ENCODE data around the gene REC8.

Gene REC8

DNA sequence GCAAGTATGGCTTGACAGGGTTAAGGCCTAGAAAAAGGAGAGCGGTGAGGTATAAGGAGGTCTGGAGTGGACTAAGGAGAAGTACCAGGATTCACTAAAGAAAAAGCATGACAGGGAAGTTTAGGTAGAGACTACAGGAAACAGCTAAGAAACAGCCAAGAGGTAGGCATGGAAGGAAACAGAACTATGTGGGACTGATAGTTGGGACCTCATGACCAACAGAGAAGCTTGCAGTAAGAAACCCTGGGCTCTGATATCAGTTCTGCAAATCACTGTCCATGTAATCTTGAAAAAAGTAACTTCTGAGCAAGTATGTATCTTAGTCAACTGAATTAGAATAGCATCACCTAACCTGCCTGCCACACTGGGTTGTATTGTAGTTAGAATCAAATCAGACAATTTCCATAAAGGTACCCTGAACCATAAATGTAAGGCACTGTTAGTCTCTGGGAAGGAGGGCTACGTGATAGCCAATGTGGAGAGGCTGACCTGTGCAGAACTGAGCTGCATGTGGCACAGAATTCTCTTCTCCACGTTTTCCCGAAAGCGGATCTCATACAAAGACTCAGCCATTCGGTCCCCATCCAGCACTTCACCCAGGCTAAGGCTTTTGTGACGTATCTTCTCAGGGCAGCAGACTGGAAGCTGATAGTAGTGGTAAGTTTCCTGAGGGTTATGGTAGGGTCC, 22.4 kb downstream of the REC8 start:
- Histone ChIP-seq H3K4me3 (ENCODE audit: low read depth in 1 of 2, low read length in 1 of 2) (peak overlapping the region; percentile 93 to 97), H3K27ac (peak overlapping the region; percentile 97), H3K4me1 (ENCODE audit: control insufficient read depth in 1 of 2, insufficient read depth in 1 of 2, low read depth in 1 of 2, low read length in 1 of 2) (peaks cover 31 to 36% of the 10 kb centered on the region in 2 experiments), H3K27me3 (no peaks in the 10 kb centered on the region), H3K9me3 (no peaks in the 10 kb centered on the region), H3K36me3 (peaks cover 18% of the 10 kb centered on the region)
- TF ChIP-seq, protein P1, sequence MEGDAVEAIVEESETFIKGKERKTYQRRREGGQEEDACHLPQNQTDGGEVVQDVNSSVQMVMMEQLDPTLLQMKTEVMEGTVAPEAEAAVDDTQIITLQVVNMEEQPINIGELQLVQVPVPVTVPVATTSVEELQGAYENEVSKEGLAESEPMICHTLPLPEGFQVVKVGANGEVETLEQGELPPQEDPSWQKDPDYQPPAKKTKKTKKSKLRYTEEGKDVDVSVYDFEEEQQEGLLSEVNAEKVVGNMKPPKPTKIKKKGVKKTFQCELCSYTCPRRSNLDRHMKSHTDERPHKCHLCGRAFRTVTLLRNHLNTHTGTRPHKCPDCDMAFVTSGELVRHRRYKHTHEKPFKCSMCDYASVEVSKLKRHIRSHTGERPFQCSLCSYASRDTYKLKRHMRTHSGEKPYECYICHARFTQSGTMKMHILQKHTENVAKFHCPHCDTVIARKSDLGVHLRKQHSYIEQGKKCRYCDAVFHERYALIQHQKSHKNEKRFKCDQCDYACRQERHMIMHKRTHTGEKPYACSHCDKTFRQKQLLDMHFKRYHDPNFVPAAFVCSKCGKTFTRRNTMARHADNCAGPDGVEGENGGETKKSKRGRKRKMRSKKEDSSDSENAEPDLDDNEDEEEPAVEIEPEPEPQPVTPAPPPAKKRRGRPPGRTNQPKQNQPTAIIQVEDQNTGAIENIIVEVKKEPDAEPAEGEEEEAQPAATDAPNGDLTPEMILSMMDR (IDR thresholded peaks at IDR 0.05): no peak

DNA sequence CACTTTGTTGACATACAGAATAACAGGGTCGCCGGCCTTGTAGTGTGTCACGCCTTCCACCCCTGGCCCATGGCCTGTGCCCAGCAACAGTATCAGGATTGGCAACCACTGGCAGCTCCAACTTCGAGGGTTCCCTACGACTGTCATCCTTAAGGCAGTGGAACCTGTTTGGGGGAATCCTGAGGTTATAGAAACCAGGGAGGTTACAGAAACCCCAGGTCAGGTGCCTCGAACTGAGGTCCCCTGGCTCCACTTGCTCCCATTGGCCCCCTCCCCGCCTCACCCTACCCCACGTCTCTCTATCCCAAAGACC, 22.9 kb downstream of the REC8 start:
- Histone ChIP-seq H3K36me3 (peaks cover 18% of the 10 kb centered on the region), H3K27me3 (no peaks in the 10 kb centered on the region), H3K4me3 (ENCODE audit: low read depth in 1 of 2, low read length in 1 of 2) (peak overlapping the region; percentile 93 to 97), H3K9me3 (no peaks in the 10 kb centered on the region), H3K4me1 (ENCODE audit: control insufficient read depth in 1 of 2, insufficient read depth in 1 of 2, low read depth in 1 of 2, low read length in 1 of 2) (peaks cover 30 to 36% of the 10 kb centered on the region in 2 experiments), H3K27ac (peak overlapping the region; percentile 97)
- TF ChIP-seq, protein P1 (IDR thresholded peaks at IDR 0.05): no peak

DNA sequence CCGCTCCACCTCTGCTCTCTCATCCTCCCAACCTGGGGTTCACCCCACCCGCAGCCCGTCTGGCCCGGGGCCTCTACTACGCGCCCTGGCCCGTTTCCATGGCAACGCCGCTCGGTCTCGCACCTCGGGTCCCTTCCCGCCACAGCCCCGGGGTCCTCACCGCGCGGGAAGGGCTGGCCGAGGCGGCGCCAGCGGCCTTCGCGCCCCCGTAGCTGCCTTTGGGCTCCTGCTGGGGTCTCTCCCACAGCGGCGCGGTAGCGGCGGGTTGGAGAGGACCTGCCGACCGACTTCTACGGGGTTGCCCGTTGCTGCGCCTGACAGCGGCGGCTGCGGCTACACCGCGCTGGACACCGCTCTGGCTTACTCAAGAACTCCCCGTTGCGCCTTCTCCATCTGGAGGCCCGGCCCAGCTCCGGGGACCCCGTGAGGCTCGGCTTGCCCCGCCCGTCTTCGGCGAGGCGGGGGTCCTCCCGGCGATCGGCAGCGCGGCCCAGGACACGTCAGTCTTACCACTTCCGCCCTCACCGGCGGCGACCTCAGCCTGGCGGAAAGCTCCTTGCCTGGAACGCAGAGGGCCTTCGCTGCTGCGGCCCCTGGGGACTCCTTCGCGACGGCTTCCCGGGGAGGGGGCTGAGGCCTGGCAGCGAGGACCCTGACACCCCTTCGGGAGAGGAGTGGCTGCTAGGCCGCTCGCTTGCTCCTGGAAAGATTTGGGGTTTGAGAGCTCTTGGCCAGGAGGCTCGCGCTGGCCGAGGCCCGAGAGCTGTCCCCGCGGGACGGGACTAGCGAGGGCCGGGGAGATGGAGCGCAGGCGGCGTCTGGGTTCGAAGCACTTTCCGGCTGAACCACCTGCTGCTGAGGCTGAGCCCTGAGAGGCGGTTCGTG, 23.5 kb downstream of the REC8 start, which contains the start of gene TM9SF1:
TSS of gene TM9SF1 (minus strand) at position 256 of the 885 bp plus-strand sequence. CDS start 422 bp downstream, outside the sequence.
- no peaks in the 10 kb centered on the region for H3K27me3 ChIP-seq
- H3K4me3 ChIP-seq (ENCODE audit: low read depth in 1 of 2, low read length in 1 of 2): peak within 1 kb of the TSS; percentile 93 to 97
- H3K36me3 ChIP-seq: peaks cover 13% of the 10 kb centered on the region
- H3K9me3 ChIP-seq: no peaks in the 10 kb centered on the region
- TF ChIP-seq, protein P1 (IDR thresholded peaks at IDR 0.05): peak; percentile 30
- H3K27ac ChIP-seq: peak within 1 kb of the TSS; percentile 97
- H3K4me1 ChIP-seq (ENCODE audit: control insufficient read depth in 1 of 2, insufficient read depth in 1 of 2, low read depth in 1 of 2, low read length in 1 of 2): peaks cover 30 to 36% of the 10 kb centered on the region in 2 experiments

DNA sequence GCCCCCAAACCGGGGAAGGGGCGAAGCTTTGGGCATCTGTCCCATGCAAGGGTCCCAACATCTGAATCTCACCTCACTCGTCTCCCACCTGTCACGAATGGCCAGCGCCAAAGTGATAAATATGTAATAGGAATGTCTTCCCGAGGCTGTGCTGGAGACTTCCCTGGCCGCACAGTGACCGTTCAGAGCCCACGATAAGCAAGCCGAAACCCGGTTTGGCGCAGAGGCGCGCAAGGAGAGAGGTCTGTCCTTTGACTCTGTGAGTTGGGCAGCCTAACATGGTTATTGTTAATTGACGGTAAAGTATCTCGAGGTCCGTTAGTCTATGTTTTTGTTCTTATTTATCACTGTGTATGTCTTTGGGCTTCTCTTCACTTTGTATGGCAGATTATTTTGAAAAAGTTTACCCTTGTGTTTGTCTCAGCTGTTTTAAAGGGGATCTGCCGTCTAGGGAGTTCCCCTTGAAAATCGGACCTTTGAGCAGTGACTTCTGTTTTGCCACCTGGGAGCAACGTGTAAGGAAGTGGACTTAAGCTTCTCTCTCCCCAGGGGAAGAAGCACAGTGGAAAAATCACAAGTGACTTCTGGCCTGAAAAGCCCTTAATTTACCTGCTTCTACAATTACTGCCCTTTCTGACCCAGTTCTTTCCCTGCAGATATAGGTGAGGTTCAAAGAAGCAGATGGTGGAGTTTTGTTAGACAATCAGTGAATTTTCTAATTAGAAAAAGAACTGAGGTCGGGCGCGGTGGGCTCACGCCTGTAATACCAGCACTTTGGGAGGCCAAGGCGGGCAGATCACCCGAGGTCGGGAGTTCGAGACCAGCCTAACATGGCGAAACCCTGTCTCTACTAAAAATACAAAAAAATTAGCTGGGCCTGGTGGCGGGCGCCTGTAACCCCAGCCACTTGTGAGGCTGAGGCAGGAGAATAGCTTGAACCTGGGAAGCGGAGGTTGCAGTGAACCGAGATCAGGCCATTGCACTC, 24.5 kb downstream of the REC8 start:
- Histone ChIP-seq H3K9me3 (no peaks in the 10 kb centered on the region), H3K27me3 (no peaks in the 10 kb centered on the region), H3K27ac (peak overlapping the region; percentile 97), H3K4me3 (ENCODE audit: low read depth in 1 of 2, low read length in 1 of 2) (peak overlapping the region; percentile 93 to 97), H3K36me3 (peaks cover 17% of the 10 kb centered on the region), H3K4me1 (ENCODE audit: control insufficient read depth in 1 of 2, insufficient read depth in 1 of 2, low read depth in 1 of 2, low read length in 1 of 2) (peaks cover 30 to 36% of the 10 kb centered on the region in 2 experiments)
- TF ChIP-seq, protein P1 (IDR thresholded peaks at IDR 0.05): no peak

DNA sequence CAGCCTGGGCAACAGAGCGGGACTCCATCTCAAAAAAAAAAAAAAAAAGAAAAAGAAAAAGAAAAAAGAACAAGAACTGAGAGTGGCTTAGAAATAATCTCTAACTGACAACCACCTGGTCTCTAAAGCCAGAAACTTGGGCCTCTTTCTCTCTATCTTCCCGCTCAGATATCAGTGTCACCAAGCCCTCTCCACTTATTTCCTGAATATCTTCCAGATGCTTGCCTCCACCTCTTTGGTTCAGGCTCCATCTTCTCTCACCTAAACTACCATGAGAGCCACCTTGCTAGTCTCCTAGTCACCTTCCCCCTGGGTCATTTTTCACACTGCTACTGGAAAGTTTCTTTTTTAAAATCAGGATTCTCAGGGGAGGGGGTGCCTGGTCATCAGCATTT, 25.2 kb downstream of the REC8 start:
- H3K4me3 ChIP-seq (ENCODE audit: low read depth in 1 of 2, low read length in 1 of 2): peak overlapping the region in 1 of 2 experiments; percentile 93
- H3K9me3 ChIP-seq: no peaks in the 10 kb centered on the region
- TF ChIP-seq, protein P1 (IDR thresholded peaks at IDR 0.05): no peak
- H3K4me1 ChIP-seq (ENCODE audit: control insufficient read depth in 1 of 2, insufficient read depth in 1 of 2, low read depth in 1 of 2, low read length in 1 of 2): peaks cover 30 to 36% of the 10 kb centered on the region in 2 experiments
- no peaks in the 10 kb centered on the region for H3K27me3 ChIP-seq
- peak overlapping the region; percentile 97 for H3K27ac ChIP-seq
- peaks cover 18% of the 10 kb centered on the region for H3K36me3 ChIP-seq
